Measurements from ENCODE around the gene ADCY10. TPM values are rescaled to one million over a fixed set of nuclear protein-coding genes. Genes with fewer than 3 reads are reported as not detected.

Gene ADCY10
- total and polyA plus RNA-seq, 9 of the 15 experiments (the other 6 are each of a cell fraction or from before 2014, with no cell fraction given) = 0.08 to 0.86 (median 0.22) TPM

- TF ChIP-seq ZNF592 (IDR thresholded peaks at IDR 0.05) (peak; percentile 47), ZFPM2 (CRISPR knock-in tag; IDR thresholded peaks at IDR 0.05) (no peak), ZNF134 (CRISPR knock-in tag; conservative IDR thresholded peaks at IDR 0.05) (0 out of 2 replicates have a peak, but pooled peaks have one; percentile 9), PYGO2 (tag; IDR thresholded peaks at IDR 0.05) (peak; percentile 42; the same call in 1 of the 2 replicates), HIVEP1 (CRISPR knock-in tag; IDR thresholded peaks at IDR 0.05) (no peak), NFYB (IDR thresholded peaks at IDR 0.05; ENCODE audit: extremely low read depth, insufficient read length) (no peak), ZNF583 (CRISPR knock-in tag; IDR thresholded peaks at IDR 0.05) (0 out of 2 replicates have a peak, but pooled peaks have one; percentile 65), POLR2H (tag; IDR thresholded peaks at IDR 0.05; ENCODE audit: low read depth) (0 out of 2 replicates have a peak, but pooled peaks have one; percentile 48), ZNF449 (CRISPR knock-in tag; IDR thresholded peaks at IDR 0.05) (0 out of 2 replicates have a peak, but pooled peaks have one; percentile 24), REST (IDR thresholded peaks at IDR 0.05; ENCODE audit: borderline replicate concordance) (no peak), REST (CRISPR knock-in tag; IDR thresholded peaks at IDR 0.05; ENCODE audit: low read depth) (no peak), FOXM1 (IDR thresholded peaks at IDR 0.05; ENCODE audit: low read depth) (no peak), FOXM1 (CRISPR knock-in tag; IDR thresholded peaks at IDR 0.05; ENCODE audit: low read depth) (no peak), CBX3 (IDR thresholded peaks at IDR 0.05; ENCODE audit: borderline replicate concordance in 1 of 2, low read length in 2 of 2) (no peak), POLR3G (IDR thresholded peaks at IDR 0.05; ENCODE audit: extremely low read depth, insufficient read length, insufficient replicate concordance) (no peak)
Observed at GRCh38 chr1:167826127-167826526, 87.8 kb downstream of the ADCY10 start (continued).
